GM13976 (cell line): Measurements from ENCODE around the gene SLC39A8.

Experiments
- DNase-seq: peaks from one replicate; pipeline ENCODE4 v3.0.0; 2012; ENCODE audit warnings: low spot score
- in situ Hi-C: fragments of 300-500 bp; cut with MboI; formaldehyde crosslinking; loops from one replicate; pipeline ENCODE4 v1.12.0; 2022; ENCODE audit warnings: low sequenced_read_pairs, mixed read lengths, inconsistent platforms; ENCODE audit not compliant: unreplicated experiment
- TF ChIP-seq, protein P1 (sequence below): IDR thresholded peaks from 2 replicates; pipeline ENCODE4 v1.5.1; 2012; ENCODE audit warnings: borderline replicate concordance, mild to moderate bottlenecking; ENCODE audit not compliant: insufficient read depth; ENCODE audit errors: extremely low read depth, missing control alignments, control extremely low read depth

SLC39A8 gene

GRCh38 chr4:102308032-102308799, 37.1 kb downstream of the SLC39A8 start:
- TF ChIP-seq, protein P1, sequence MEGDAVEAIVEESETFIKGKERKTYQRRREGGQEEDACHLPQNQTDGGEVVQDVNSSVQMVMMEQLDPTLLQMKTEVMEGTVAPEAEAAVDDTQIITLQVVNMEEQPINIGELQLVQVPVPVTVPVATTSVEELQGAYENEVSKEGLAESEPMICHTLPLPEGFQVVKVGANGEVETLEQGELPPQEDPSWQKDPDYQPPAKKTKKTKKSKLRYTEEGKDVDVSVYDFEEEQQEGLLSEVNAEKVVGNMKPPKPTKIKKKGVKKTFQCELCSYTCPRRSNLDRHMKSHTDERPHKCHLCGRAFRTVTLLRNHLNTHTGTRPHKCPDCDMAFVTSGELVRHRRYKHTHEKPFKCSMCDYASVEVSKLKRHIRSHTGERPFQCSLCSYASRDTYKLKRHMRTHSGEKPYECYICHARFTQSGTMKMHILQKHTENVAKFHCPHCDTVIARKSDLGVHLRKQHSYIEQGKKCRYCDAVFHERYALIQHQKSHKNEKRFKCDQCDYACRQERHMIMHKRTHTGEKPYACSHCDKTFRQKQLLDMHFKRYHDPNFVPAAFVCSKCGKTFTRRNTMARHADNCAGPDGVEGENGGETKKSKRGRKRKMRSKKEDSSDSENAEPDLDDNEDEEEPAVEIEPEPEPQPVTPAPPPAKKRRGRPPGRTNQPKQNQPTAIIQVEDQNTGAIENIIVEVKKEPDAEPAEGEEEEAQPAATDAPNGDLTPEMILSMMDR = no peak
- DNase-seq = no peak
- in situ Hi-C loops = no loop called here

DNA sequence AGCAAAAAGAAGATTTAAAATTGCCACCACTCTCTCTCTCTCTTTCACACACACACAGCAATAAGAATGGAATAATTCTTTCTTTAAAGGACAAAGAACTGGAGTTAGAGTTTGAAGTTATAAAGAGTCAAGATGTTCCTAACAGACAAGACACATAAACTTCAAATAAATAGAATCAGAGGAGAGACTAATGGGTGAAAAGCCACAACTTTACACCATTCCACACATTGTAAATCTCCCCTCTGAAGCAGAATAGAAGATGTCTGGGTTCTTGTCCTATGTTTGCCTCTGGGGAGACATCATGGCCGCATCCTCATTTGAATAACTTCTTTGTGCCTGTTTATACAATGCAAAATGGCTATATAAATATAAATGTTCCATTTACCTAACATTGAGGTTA, 39.6 kb downstream of the SLC39A8 start:
- in situ Hi-C loops = no loop called here
- TF ChIP-seq, protein P1 = no peak

DNA sequence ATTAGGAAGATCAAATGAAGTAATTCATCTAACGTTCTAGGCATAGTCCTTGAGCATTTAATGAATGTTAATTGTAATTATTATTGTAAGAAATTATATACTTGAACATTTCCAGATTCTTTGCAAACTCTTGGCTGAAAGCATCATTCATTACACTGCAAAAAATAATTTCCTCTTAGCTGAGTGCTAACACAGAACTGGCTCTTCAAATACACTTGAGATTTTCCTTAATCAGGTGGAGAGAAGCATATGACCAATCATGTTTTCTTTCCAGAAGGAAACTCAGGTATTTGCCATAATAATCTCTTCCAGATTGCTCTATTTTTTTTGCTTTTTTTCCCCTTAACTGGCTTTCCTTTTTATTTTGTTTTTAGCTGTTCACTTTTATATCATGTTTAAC, 42.5 kb downstream of the SLC39A8 start:
- no peak for DNase-seq
- in situ Hi-C loops = no loop called here
- TF ChIP-seq, protein P1 = no peak

More for the DNA sequence above, 39.6 kb downstream of the SLC39A8 start:
- no peak for DNase-seq

DNA sequence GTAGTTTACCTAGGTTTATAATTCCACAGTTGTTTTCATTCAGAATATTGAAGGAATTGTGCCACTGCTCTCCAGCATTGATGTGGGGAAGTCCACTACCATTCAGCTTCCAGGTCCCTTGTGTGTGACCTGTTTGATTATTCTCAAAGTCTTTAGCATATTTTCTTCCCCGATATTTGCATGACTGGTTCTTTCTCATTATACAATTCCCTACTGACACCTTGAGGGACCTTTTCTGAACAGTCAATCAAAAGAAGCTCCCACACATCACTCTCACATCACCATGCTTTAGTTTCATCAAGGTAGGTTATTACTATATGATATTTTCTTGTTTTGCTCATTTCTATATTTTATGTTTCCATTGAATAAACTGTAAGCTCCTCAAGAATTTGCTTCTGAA, 44.1 kb downstream of the SLC39A8 start:
- TF ChIP-seq, protein P1 = no peak
- no peak for DNase-seq
- in situ Hi-C loops = no loop called here

DNA sequence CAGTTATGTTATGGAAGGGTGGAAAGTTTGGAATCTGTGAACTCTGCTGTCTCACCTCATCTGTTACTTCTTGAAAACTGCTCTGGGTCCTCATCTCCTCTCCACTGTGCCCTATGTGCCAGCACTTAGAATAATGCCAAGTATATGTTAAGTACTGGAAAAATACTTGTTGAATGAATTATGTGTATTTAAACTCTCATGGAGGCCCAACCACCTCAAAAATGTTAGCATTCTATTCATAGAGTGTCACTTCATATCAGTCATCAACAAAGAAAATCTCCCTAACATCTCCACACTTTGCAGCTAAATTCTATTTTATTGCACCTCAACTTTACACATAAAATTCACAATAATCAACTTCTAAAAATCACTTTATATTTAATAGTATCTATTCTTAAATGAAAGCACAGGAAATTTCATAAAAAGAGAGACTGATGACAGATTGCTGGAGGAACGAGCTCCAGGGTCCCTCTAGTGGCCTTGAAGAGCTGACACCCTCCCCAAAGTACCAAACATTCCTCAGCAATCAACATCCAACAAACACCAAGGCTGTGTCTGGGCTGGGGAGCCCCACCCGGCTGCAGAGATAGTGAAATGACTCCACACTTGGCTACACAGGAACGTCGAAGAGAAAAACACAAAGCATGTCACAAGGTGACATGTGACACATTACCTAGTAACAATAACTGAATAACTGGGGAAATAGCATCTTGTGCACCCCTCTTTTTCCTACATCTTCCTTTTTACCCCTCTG, 45.8 kb downstream of the SLC39A8 start:
- peak; percentile 2 for DNase-seq
- in situ Hi-C loops = no loop called here
- TF ChIP-seq, protein P1 = peak; percentile 58

DNA sequence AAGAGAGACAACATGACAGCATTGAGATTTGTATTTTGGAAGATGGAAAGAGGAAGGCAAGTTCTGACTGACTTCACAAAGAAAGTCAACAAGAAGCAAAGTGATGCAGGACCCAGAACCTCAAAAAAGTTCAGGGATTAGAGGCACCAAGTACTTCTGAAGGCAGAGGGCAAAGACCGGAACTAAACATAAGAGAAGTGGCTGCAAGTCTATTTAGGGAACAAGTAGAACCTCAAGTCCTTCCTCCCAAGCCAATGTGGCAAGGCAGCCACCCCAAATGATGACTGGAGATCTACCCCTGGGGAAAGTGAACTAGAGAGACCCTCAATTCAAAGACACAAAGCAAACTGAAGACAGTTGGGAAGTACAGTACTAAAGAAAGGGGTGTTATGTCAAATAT, 46.6 kb downstream of the SLC39A8 start:
- in situ Hi-C loops = no loop called here
- TF ChIP-seq, protein P1 = no peak
- no peak for DNase-seq
